Body of pancreas (tissue), 4 donors: Measurements from ENCODE around the gene ACSL3.

Experiments used
- POLR2A ChIP-seq, 3 donors: fragments of 450-650 bp; IDR thresholded peaks; one replicate each; pipeline ENCODE4 v1.6.1; 2016; ENCODE audit warnings: antibody characterized with exemption in 3 of 3, mild to moderate bottlenecking in 2 of 3
- TF ChIP-seq, protein P1 (sequence below), 7 experiments: fragments of 450-650 bp in 4 of 7; fragments of 200-600 bp in 3 of 7; sonication (generic) in 3 of 7; IDR thresholded peaks; one replicate each; pipeline ENCODE4 v1.5.1; 2016 to 2019; ENCODE audit warnings: antibody characterized with exemption in 7 of 7

GRCh38 chr2:222897898-222898297, 37.1 kb downstream of the ACSL3 start:
- TF ChIP-seq, protein P1, sequence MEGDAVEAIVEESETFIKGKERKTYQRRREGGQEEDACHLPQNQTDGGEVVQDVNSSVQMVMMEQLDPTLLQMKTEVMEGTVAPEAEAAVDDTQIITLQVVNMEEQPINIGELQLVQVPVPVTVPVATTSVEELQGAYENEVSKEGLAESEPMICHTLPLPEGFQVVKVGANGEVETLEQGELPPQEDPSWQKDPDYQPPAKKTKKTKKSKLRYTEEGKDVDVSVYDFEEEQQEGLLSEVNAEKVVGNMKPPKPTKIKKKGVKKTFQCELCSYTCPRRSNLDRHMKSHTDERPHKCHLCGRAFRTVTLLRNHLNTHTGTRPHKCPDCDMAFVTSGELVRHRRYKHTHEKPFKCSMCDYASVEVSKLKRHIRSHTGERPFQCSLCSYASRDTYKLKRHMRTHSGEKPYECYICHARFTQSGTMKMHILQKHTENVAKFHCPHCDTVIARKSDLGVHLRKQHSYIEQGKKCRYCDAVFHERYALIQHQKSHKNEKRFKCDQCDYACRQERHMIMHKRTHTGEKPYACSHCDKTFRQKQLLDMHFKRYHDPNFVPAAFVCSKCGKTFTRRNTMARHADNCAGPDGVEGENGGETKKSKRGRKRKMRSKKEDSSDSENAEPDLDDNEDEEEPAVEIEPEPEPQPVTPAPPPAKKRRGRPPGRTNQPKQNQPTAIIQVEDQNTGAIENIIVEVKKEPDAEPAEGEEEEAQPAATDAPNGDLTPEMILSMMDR (IDR thresholded peaks at IDR 0.05), result no peak
- no peak for TF ChIP-seq POLR2A (IDR thresholded peaks at IDR 0.05)
